Kidney (tissue), 14 donors: Measurements from ENCODE around the gene PARP6. TPM values are rescaled to one million over a fixed set of nuclear protein-coding genes. Genes with fewer than 3 reads are reported as not detected.

Experiments used
- DNase-seq, 5 donors: peaks; one replicate each; pipeline ENCODE4 v3.0.0-alpha.2; 2013 to 2020
- FAIRE-seq: peaks from 2 replicates; lab custom pipeline; 2012; peaks lifted over from hg19 to GRCh38; lab: Jason Lieb, UNC
- H3K27ac ChIP-seq, 2 donors: one replicate each; pipeline ENCODE4 v1.7.0; 2013; ENCODE audit warnings: low read depth in 2 of 2, low read length in 2 of 2, inconsistent platforms in 1 of 2
- H3K27me3 ChIP-seq: one replicate; pipeline ENCODE4 v1.7.1; 2013; ENCODE audit warnings: low read length, inconsistent platforms; ENCODE audit not compliant: control insufficient read depth, insufficient read depth
- H3K36me3 ChIP-seq, 3 donors: one replicate each; pipeline versions ENCODE4 v1.7.0 to v1.7.1; 2013; ENCODE audit warnings: low read length in 3 of 3, control low read depth in 1 of 3, inconsistent platforms in 1 of 3; ENCODE audit not compliant: insufficient read depth in 3 of 3, control insufficient read depth in 2 of 3
- H3K4me1 ChIP-seq, 3 donors: one replicate each; pipeline versions ENCODE4 v1.7.0 to v1.7.1; 2013; ENCODE audit warnings: low read length in 3 of 3, inconsistent platforms in 1 of 3, low read depth in 1 of 3; ENCODE audit not compliant: control insufficient read depth in 2 of 3, insufficient read depth in 2 of 3
- H3K4me3 ChIP-seq, 3 donors: one replicate each; pipeline versions ENCODE4 v1.7.0 to v1.8.1; 2013; ENCODE audit warnings: low read length in 3 of 3, control low read depth in 1 of 3, inconsistent platforms in 1 of 3
- H3K9ac ChIP-seq, 3 donors: one replicate each; pipeline versions ENCODE4 v1.7.0 to v1.7.1; 2013; ENCODE audit warnings: low read length in 3 of 3, control low read depth in 1 of 3, inconsistent platforms in 1 of 3
- H3K9me3 ChIP-seq, 3 donors: one replicate each; pipeline versions ENCODE4 v1.7.0 to v1.7.1; 2013; ENCODE audit warnings: low read length in 3 of 3, control low read depth in 1 of 3, inconsistent platforms in 1 of 3; ENCODE audit not compliant: control insufficient read depth in 2 of 3, insufficient read depth in 1 of 3
- intact Hi-C: fragments of 100-400 bp; cut with DNase I; formaldehyde crosslinking; loops from one replicate; pipeline ENCODE4 v1.11.1; 2022
- polyA plus RNA-seq: library from polyadenylated mRNA; stranded (reverse); fragments of 350-450 nt; fragmentation: Illumina TruSeq; extraction: RNeasy Lipid Tissue Mini Kit (QIAGEN cat#74804); gene quantifications from one replicate; pipeline ENCODE4 v1.2.3, GENCODE V29; 2014; ENCODE audit warnings: low read depth, low replicate concordance; ENCODE audit not compliant: insufficient read depth
- total RNA-seq: library from RNA; stranded (reverse); fragmentation: NEBNext Ultra II Directional; extraction: Animal tissue kit (Norgen Biotek cat#: 25700); gene quantifications from one replicate; pipeline ENCODE4 v1.2.1, GENCODE V29; 2021
- TF ChIP-seq, protein P1 (sequence below): IDR thresholded peaks from 3 replicates; pipeline ENCODE4 v1.5.1; 2012; ENCODE audit warnings: mild to moderate bottlenecking, moderate library complexity, borderline replicate concordance; ENCODE audit not compliant: insufficient read depth; ENCODE audit errors: extremely low read depth
- donor health status: control.
- donor health status: control.
- donor health status: control.
- donor health status: control.
- donor health status: control.
- donor health status: DM: yes; HTN: yes; CAD: no.
- donor health status: Normal renal cell carcinoma (clear cell type).

The PARP6 gene
- total and polyA plus RNA-seq, 2 donors from 2014 or later: 50.4 to 69.7 TPM

- peak in 1 of 5 donors; percentile 79 for DNase-seq
- intact Hi-C loops: no loop called here
- Histone ChIP-seq H3K9ac (no peak overlapping the region), H3K9me3 (no peaks in the 10 kb centered on the region), H3K27ac (no peak overlapping the region), H3K36me3 (no peaks in the 10 kb centered on the region), H3K4me1 (peaks cover 0 to 4% (median 0%) of the 10 kb centered on the region in 3 donors), H3K4me3 (no peak overlapping the region), H3K27me3 (no peaks in the 10 kb centered on the region)
- TF ChIP-seq, protein P1, sequence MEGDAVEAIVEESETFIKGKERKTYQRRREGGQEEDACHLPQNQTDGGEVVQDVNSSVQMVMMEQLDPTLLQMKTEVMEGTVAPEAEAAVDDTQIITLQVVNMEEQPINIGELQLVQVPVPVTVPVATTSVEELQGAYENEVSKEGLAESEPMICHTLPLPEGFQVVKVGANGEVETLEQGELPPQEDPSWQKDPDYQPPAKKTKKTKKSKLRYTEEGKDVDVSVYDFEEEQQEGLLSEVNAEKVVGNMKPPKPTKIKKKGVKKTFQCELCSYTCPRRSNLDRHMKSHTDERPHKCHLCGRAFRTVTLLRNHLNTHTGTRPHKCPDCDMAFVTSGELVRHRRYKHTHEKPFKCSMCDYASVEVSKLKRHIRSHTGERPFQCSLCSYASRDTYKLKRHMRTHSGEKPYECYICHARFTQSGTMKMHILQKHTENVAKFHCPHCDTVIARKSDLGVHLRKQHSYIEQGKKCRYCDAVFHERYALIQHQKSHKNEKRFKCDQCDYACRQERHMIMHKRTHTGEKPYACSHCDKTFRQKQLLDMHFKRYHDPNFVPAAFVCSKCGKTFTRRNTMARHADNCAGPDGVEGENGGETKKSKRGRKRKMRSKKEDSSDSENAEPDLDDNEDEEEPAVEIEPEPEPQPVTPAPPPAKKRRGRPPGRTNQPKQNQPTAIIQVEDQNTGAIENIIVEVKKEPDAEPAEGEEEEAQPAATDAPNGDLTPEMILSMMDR: no peak
- FAIRE-seq: no peak
Measured at GRCh38 chr15:72289597-72290325, 17.4 kb upstream of the PARP6 start.

- Histone ChIP-seq H3K36me3 (no peaks in the 10 kb centered on the region), H3K4me3 (no peak overlapping the region), H3K9me3 (no peaks in the 10 kb centered on the region), H3K4me1 (peaks cover 0 to 4% (median 0%) of the 10 kb centered on the region in 3 donors), H3K27ac (no peak overlapping the region), H3K27me3 (no peaks in the 10 kb centered on the region), H3K9ac (no peak overlapping the region)
- TF ChIP-seq, protein P1: no peak
- intact Hi-C loops: no loop called here
- FAIRE-seq (no peak), DNase-seq (no peak)
Measured at GRCh38 chr15:72288796-72289596, 16.6 kb upstream of the PARP6 start.

GRCh38 chr15:72285927-72286516, 13.7 kb upstream of the PARP6 start:
- Histone ChIP-seq H3K27ac (no peak overlapping the region), H3K27me3 (no peaks in the 10 kb centered on the region), H3K9me3 (no peaks in the 10 kb centered on the region), H3K4me1 (peaks cover 0 to 11% (median 9%) of the 10 kb centered on the region in 3 donors), H3K36me3 (no peaks in the 10 kb centered on the region), H3K4me3 (no peak overlapping the region), H3K9ac (no peak overlapping the region)
- TF ChIP-seq, protein P1: peak; percentile 14
- peak in 1 of 5 donors; percentile 5 for DNase-seq
- no peak for FAIRE-seq
- intact Hi-C loops: no loop called here
